SK-N-SH treated with all-trans-retinoic acid at 6 μM for 48 hours (cell line): ENCODE measurements around the gene CTCF.

ENCODE experiments used
- ATAC-seq: fragments of 200-7000 bp; cut with Tn5 transposase; 3 replicates; pipeline ENCODE4 v1.9.1; 2020; ENCODE audit warnings: mild to moderate bottlenecking, moderate library complexity
- ARNTL ChIP-seq: fragments of 450-650 bp; formaldehyde crosslinking; IDR thresholded peaks from 2 replicates; pipeline ENCODE4 v1.5.0; 2020; ENCODE audit warnings: low read depth, mild to moderate bottlenecking, moderate library complexity, borderline replicate concordance
- BACH2 ChIP-seq: fragments of 250-450 bp; sonication (Bioruptor Pico); IDR thresholded peaks from 2 replicates; pipeline ENCODE4 v1.9.0; 2021; ENCODE audit warnings: mild to moderate bottlenecking, borderline replicate concordance
- CREB5 ChIP-seq: fragments of 250-450 bp; sonication (Bioruptor Pico); IDR thresholded peaks from 2 replicates; pipeline ENCODE4 v1.5.1; 2020; ENCODE audit warnings: low read depth, mild to moderate bottlenecking, moderate library complexity
- CSDC2 ChIP-seq: fragments of 250-450 bp; sonication (Bioruptor Pico); IDR thresholded peaks from 2 replicates; pipeline ENCODE4 v1.5.0; 2020; ENCODE audit warnings: mild to moderate bottlenecking, moderate library complexity
- CSRNP3 ChIP-seq: fragments of 250-450 bp; sonication (Bioruptor Pico); IDR thresholded peaks from 2 replicates; pipeline ENCODE4 v1.5.1; 2021; ENCODE audit warnings: mild to moderate bottlenecking, moderate library complexity
- ESRRG ChIP-seq: fragments of 250-450 bp; sonication (Bioruptor Pico); IDR thresholded peaks from 2 replicates; pipeline ENCODE4 v1.6.1; 2021; ENCODE audit warnings: mild to moderate bottlenecking
- GLIS3 ChIP-seq: fragments of 250-450 bp; sonication (Bioruptor Pico); IDR thresholded peaks from 2 replicates; pipeline ENCODE4 v1.5.0; 2020; ENCODE audit warnings: mild to moderate bottlenecking, moderate library complexity
- ISL1 ChIP-seq: fragments of 250-450 bp; sonication (Bioruptor Pico); IDR thresholded peaks from 2 replicates; pipeline ENCODE4 v2.1.2; 2022; ENCODE audit warnings: mild to moderate bottlenecking, moderate library complexity
- OSR1 ChIP-seq: fragments of 250-450 bp; sonication (Bioruptor Pico); IDR thresholded peaks from 2 replicates; pipeline ENCODE4 v1.8.0; 2022; ENCODE audit warnings: moderate library complexity, mild to moderate bottlenecking, inconsistent platforms
- PATZ1 ChIP-seq: fragments of 250-450 bp; sonication (Bioruptor Pico); IDR thresholded peaks from 2 replicates; pipeline ENCODE4 v1.8.0; 2020; ENCODE audit warnings: mild to moderate bottlenecking, moderate library complexity, borderline replicate concordance
- PPARA ChIP-seq: fragments of 250-450 bp; sonication (Bioruptor Pico); IDR thresholded peaks from 2 replicates; pipeline ENCODE4 v1.5.0; 2020; ENCODE audit warnings: mild to moderate bottlenecking, borderline replicate concordance
- RARB ChIP-seq: fragments of 250-450 bp; sonication (Bioruptor Pico); IDR thresholded peaks from 2 replicates; pipeline ENCODE4 v1.8.0; 2021; ENCODE audit warnings: mild to moderate bottlenecking, moderate library complexity
- SNAI2 ChIP-seq: fragments of 250-450 bp; sonication (Bioruptor Pico); IDR thresholded peaks from 2 replicates; pipeline ENCODE4 v1.5.0; 2020; ENCODE audit warnings: mild to moderate bottlenecking, moderate library complexity
- TCF4 ChIP-seq: fragments of 250-450 bp; sonication (Bioruptor Pico); IDR thresholded peaks from 2 replicates; pipeline ENCODE4 v1.8.0; 2021; ENCODE audit warnings: mild to moderate bottlenecking, moderate library complexity, borderline replicate concordance
- TOX ChIP-seq: fragments of 250-450 bp; sonication (Bioruptor Pico); IDR thresholded peaks from 2 replicates; pipeline ENCODE4 v1.8.0; 2021; ENCODE audit warnings: mild to moderate bottlenecking, moderate library complexity, borderline replicate concordance
- TSHZ2 ChIP-seq: fragments of 250-450 bp; sonication (Bioruptor Pico); IDR thresholded peaks from 2 replicates; pipeline ENCODE4 v1.5.0; 2020; ENCODE audit warnings: mild to moderate bottlenecking, moderate library complexity
- ZFP3 ChIP-seq: fragments of 250-450 bp; sonication (Bioruptor Pico); IDR thresholded peaks from 2 replicates; pipeline ENCODE4 v1.5.0; 2020; ENCODE audit warnings: mild to moderate bottlenecking, moderate library complexity
- ZNF565 ChIP-seq: fragments of 450-650 bp; formaldehyde crosslinking; conservative IDR thresholded peaks from 2 replicates; pipeline ENCODE4 v1.5.0; 2020; ENCODE audit warnings: low read depth, mild to moderate bottlenecking, moderate library complexity
- ZNF70 ChIP-seq: fragments of 450-650 bp; formaldehyde crosslinking; IDR thresholded peaks from 2 replicates; pipeline ENCODE4 v1.5.0; 2020; ENCODE audit warnings: mild to moderate bottlenecking, moderate library complexity
- ZNF8 ChIP-seq: fragments of 450-650 bp; formaldehyde crosslinking; IDR thresholded peaks from 2 replicates; pipeline ENCODE4 v1.5.0; 2020; ENCODE audit warnings: mild to moderate bottlenecking, moderate library complexity

The CTCF gene

GRCh38 chr16:67663877-67664222 is 101.5 kb downstream of the CTCF start (continued):
- no peak for TF ChIP-seq PATZ1 (CRISPR knock-in tag)
- TF ChIP-seq TCF4 (CRISPR knock-in tag), result no peak
- TF ChIP-seq CSDC2, result no peak
- no peak for TF ChIP-seq SNAI2
- TF ChIP-seq TOX (CRISPR knock-in tag), result no peak
- TF ChIP-seq BACH2 (CRISPR knock-in tag), result no peak
- TF ChIP-seq OSR1, result no peak
- TF ChIP-seq CREB5 (CRISPR knock-in tag), result no peak

GRCh38 chr16:67664258-67664657 is 101.9 kb downstream of the CTCF start:
- no peak for TF ChIP-seq ESRRG
- no peak for TF ChIP-seq ZFP3 (CRISPR knock-in tag)
- TF ChIP-seq ZNF70 (CRISPR knock-in tag), result no peak
- TF ChIP-seq GLIS3, result no peak
- no peak for TF ChIP-seq ZNF565 (CRISPR knock-in tag)
- no peak for TF ChIP-seq CSRNP3 (CRISPR knock-in tag)
- no peak for TF ChIP-seq ZNF8 (CRISPR knock-in tag)
- no peak for TF ChIP-seq TSHZ2 (CRISPR knock-in tag)
- no peak for TF ChIP-seq SNAI2
- TF ChIP-seq PPARA (CRISPR knock-in tag), result no peak
- TF ChIP-seq ISL1 (CRISPR knock-in tag), result no peak
- no peak for TF ChIP-seq RARB (CRISPR knock-in tag)
- no peak for TF ChIP-seq PATZ1 (CRISPR knock-in tag)
- no peak for ATAC-seq

GRCh38 chr16:67664871-67665270 is 102.5 kb downstream of the CTCF start:
- no peak for ATAC-seq

More at GRCh38 chr16:67664871-67665270, 102.5 kb downstream of the CTCF start:
- no peak for TF ChIP-seq ZNF565 (CRISPR knock-in tag)
- no peak for TF ChIP-seq CSDC2
- TF ChIP-seq CSRNP3 (CRISPR knock-in tag), result no peak
- no peak for TF ChIP-seq TOX (CRISPR knock-in tag)
- TF ChIP-seq TSHZ2 (CRISPR knock-in tag), result no peak
- TF ChIP-seq SNAI2, result no peak
- no peak for TF ChIP-seq ARNTL (CRISPR knock-in tag)
- no peak for TF ChIP-seq BACH2 (CRISPR knock-in tag)
- no peak for TF ChIP-seq OSR1
